K562 (cell line): ENCODE measurements around the gene CD68. TPM values are rescaled to one million over a fixed set of nuclear protein-coding genes. Genes with fewer than 3 reads are reported as not detected.

Experiments
- ATAC-seq: fragments of 200-7000 bp; cut with Tn5 transposase; 3 replicates; pipeline ENCODE4 v1.9.1; 2020; ENCODE audit warnings: moderate library complexity
- BruUV-seq: library from RNA; stranded (reverse); fragments of 400-500 nt; replicated peaks from 2 replicates; lab custom pipeline; 2021; lab: Mats Ljungman, UMichigan
- CTCF ChIA-PET: fragments of 300-600 bp; formaldehyde crosslinking; extraction: SDS; loops from one replicate; lab custom pipeline; 2021; ENCODE audit warnings: low intra/inter-chr PET ratio; lab: Yijun Ruan, JAX
- POLR2A ChIA-PET: fragments of 300-600, 350-650 bp; sonication (Branson Sonifier 250); formaldehyde crosslinking; extraction: SDS; loops from one replicate; lab custom pipeline; 2021; ENCODE audit warnings: antibody characterized with exemption, inconsistent platforms; lab: Yijun Ruan, JAX
- DNase-seq, 4 experiments: peaks; one replicate each; pipeline versions ENCODE4 v3.0.0 to v3.0.0-alpha.2; 2011 to 2018; ENCODE audit warnings: low spot score in 3 of 4, mixed read lengths in 3 of 4; ENCODE audit errors: extremely low read depth in 1 of 4
- FAIRE-seq: peaks from 2 replicates; lab custom pipeline; 2011; peaks lifted over from hg19 to GRCh38; lab: Jason Lieb, UNC
- H2AFZ ChIP-seq: 2 replicates; pipeline ENCODE4 v1.6.0; 2011; ENCODE audit warnings: low read depth, low read length, control low read depth, inconsistent platforms
- H3K27ac ChIP-seq: fragments of 200-600 bp; 3 replicates; pipeline ENCODE4 v1.8.0; 2011; ENCODE audit warnings: low read depth, mild to moderate bottlenecking, control low read depth, inconsistent platforms, low read length, moderate library complexity, mixed read lengths; ENCODE audit errors: extremely low read depth
- H3K27me3 ChIP-seq, 2 experiments: fragments of 300-600 bp in 1 of 2; 2 replicates in 1 of 2; 3 replicates in 1 of 2; pipeline versions ENCODE4 v1.6.0 to v1.8.0; 2011; ENCODE audit warnings: inconsistent platforms in 2 of 2, low read length in 2 of 2, mild to moderate bottlenecking in 1 of 2, mixed read lengths in 1 of 2, moderate library complexity in 1 of 2; ENCODE audit not compliant: control insufficient read depth in 2 of 2, insufficient read depth in 2 of 2
- H3K36me3 ChIP-seq: fragments of 300-600 bp; 3 replicates; pipeline ENCODE4 v1.8.0; 2011; ENCODE audit warnings: mild to moderate bottlenecking, low read length, inconsistent platforms; ENCODE audit not compliant: control insufficient read depth, insufficient read depth
- H3K4me1 ChIP-seq, 2 experiments: fragments of 200-600 bp in 1 of 2; replicated peaks in 1 of 2; 2 replicates in 1 of 2; 3 replicates in 1 of 2; pipeline versions ENCODE4 v1.5.1 to v1.8.0; 2011; ENCODE audit warnings: inconsistent platforms in 2 of 2, low read length in 2 of 2, mild to moderate bottlenecking in 1 of 2, mixed read lengths in 1 of 2, moderate library complexity in 1 of 2; ENCODE audit not compliant: control insufficient read depth in 2 of 2, insufficient read depth in 2 of 2
- H3K4me2 ChIP-seq: 2 replicates; pipeline ENCODE4 v1.6.1; 2011; ENCODE audit warnings: low read length, control low read depth, inconsistent platforms, mixed read lengths; ENCODE audit not compliant: insufficient read depth
- H3K4me3 ChIP-seq: fragments of 200-600 bp; sonication (generic), shearing (Covaris generic); 2 replicates; pipeline ENCODE4 v1.5.1; 2016; ENCODE audit warnings: control low read depth, inconsistent platforms
- H3K79me2 ChIP-seq: fragments of 200-600 bp; 3 replicates; pipeline ENCODE4 v1.8.0; 2011; ENCODE audit warnings: low read length, inconsistent platforms; ENCODE audit not compliant: control insufficient read depth, insufficient read depth
- H3K9ac ChIP-seq, 2 experiments: 2 replicates each; pipeline versions ENCODE4 v1.6.0 to v1.6.1; 2011; ENCODE audit warnings: low read depth in 2 of 2, low read length in 2 of 2, control low read depth in 1 of 2, inconsistent platforms in 1 of 2, mild to moderate bottlenecking in 1 of 2, mixed read lengths in 1 of 2; ENCODE audit not compliant: insufficient read depth in 1 of 2
- H3K9me1 ChIP-seq: one replicate; pipeline ENCODE4 v1.6.0; 2011; ENCODE audit warnings: inconsistent platforms, mild to moderate bottlenecking, low read length, moderate library complexity; ENCODE audit not compliant: control insufficient read depth, insufficient read depth
- H3K9me3 ChIP-seq: replicated peaks from 2 replicates; pipeline ENCODE4 v1.5.1; 2011; ENCODE audit warnings: low read depth, low read length, inconsistent platforms; ENCODE audit not compliant: control insufficient read depth, insufficient read depth
- H4K20me1 ChIP-seq: replicated peaks from 2 replicates; pipeline ENCODE4 v1.6.1; 2011; ENCODE audit warnings: low read length, inconsistent platforms, mixed read lengths; ENCODE audit not compliant: control insufficient read depth, insufficient read depth
- CBX5 ChIP-seq: IDR thresholded peaks from 2 replicates; pipeline ENCODE4 v1.6.1; 2014; ENCODE audit warnings: low read depth, borderline replicate concordance
- CSDE1 ChIP-seq, 2 experiments: fragments of 450-650 bp; IDR thresholded peaks; 2 replicates each; pipeline ENCODE4 v1.6.1; 2016; ENCODE audit warnings: mild to moderate bottlenecking in 1 of 2
- NR2C1 ChIP-seq, 2 experiments: fragments of 450-650 bp; IDR thresholded peaks; 2 replicates each; pipeline ENCODE4 v1.6.1; 2017; ENCODE audit warnings: mild to moderate bottlenecking in 2 of 2, antibody characterized with exemption in 1 of 2, inconsistent platforms in 1 of 2, missing compliant biosample characterization in 1 of 2, missing genetic modification characterization in 1 of 2
- PRMT5 ChIP-seq: sonication (generic); formaldehyde crosslinking; IDR thresholded peaks from 2 replicates; pipeline ENCODE4 v1.5.0; 2020; ENCODE audit warnings: missing genetic modification reagents
- PTRF ChIP-seq: fragments of 450-650 bp; IDR thresholded peaks from 2 replicates; pipeline ENCODE4 v1.6.1; 2016; ENCODE audit warnings: mild to moderate bottlenecking, missing genetic modification characterization, missing compliant biosample characterization
- WGBS: fragments of 100-300 bp; shearing (Covaris generic); methylation state at CpG from one replicate; pipeline ENCODE4 v1.1.6; 2016; ENCODE audit warnings: low coverage, mixed read lengths; ENCODE audit not compliant: insufficient coverage; ENCODE audit errors: missing lambda C conversion rate; 5-methylcytosine and 5-hydroxymethylcytosine counted together
- in situ Hi-C: fragments of 300-500 bp; cut with MboI; formaldehyde crosslinking; loops from 4 replicates; pipeline ENCODE4 v1.15.0; 2018; ENCODE audit warnings: inconsistent platforms, mixed read lengths
- intact Hi-C: fragments of 100-400 bp; cut with micrococcal nuclease; formaldehyde crosslinking; loops from 2 replicates; pipeline ENCODE4 v1.14.2; 2022
- polyA plus RNA-seq, 8 experiments: library from polyadenylated mRNA; depleted of rRNA in 4 of 8; stranded (reverse) in 5 of 8; unstranded in 3 of 8; fragments of >200 nt; fragmentation: Nextera tagmentation in 2 of 8; fragmentation: Illumina TruSeq in 1 of 8; extraction: Ambion mirVana in 2 of 8; extraction: Trizol in 1 of 8; gene quantifications; 2 replicates each; pipeline versions ENCODE4 v1.2.1 to v1.2.3, GENCODE V29; 2011 to 2014; ENCODE audit warnings: inconsistent platforms in 1 of 8, missing spikeins in 1 of 8
- total RNA-seq, 7 experiments: library from RNA; depleted of rRNA in 6 of 7; stranded (reverse); fragments of >200 nt in 6 of 7; fragmentation: Illumina TruSeq in 2 of 7; extraction: Trizol in 2 of 7; gene quantifications; 2 replicates each; pipeline versions ENCODE4 v1.2.1 to v1.2.3, GENCODE V29; 2011 to 2021; ENCODE audit warnings: low replicate concordance in 1 of 7
- TF ChIP-seq, protein P1 (sequence below): fragments of 250-450 bp; sonication (Bioruptor Pico); IDR thresholded peaks from 2 replicates; pipeline ENCODE4 v1.4.0; 2020
- TF ChIP-seq, protein P2 (sequence below): fragments of 450-650 bp; conservative IDR thresholded peaks from 2 replicates; pipeline ENCODE4 v1.6.1; 2016; ENCODE audit warnings: missing genetic modification characterization, low read depth, mild to moderate bottlenecking, control low read depth, missing compliant biosample characterization
- TF ChIP-seq, protein P3 (sequence below): fragments of 250-450 bp; sonication (Bioruptor Pico); IDR thresholded peaks from 2 replicates; pipeline ENCODE4 v1.5.0; 2021; ENCODE audit warnings: mild to moderate bottlenecking, moderate library complexity

Gene CD68
- total and polyA plus RNA-seq, 9 of the 15 experiments (the other 6 are each of a cell fraction or from before 2014, with no cell fraction given), result 28.2 to 89.8 (median 37.7) TPM

DNA sequence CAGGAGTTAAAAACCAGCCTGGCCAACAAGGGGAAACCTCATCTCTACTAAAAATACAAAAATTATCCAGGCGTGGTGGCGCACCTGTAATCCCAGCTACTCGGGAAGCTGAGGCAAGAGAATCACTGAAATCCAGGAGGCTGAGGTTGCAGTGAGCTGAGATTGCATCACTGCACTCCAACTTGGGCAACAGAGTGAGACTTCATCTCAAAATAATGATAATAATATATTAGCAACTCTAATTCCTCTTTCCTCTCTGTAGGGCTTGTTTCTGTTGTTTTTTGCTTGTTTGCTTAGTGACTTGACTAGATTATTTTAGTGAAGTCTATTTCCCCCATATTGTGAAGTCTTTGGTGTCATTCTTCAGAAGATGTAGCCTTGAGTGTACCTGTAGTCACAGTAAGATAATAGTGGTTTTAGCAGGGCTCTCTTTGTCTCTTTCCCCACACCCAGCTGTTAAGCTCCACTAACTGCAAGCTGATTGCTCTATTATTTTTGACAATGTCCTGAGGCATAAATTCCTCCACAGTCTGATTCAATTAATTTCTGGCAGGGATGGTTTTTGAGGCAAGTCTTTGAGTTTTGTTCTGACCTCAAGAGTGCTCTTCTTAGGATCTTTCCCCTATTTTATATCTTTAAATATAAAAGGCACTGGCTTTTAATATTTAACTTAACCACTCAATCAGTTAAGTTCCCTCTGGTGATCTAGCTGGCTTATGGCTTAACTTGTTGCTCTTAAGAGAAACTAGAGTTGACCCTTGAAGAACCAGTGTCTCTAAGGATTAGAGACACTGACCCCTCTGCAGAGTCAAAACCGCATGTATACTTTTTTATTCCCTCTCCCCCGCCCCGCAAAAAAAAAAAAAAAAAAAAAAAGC lies 49.2 kb upstream of the CD68 start (continued):
- TF ChIP-seq, protein P1, sequence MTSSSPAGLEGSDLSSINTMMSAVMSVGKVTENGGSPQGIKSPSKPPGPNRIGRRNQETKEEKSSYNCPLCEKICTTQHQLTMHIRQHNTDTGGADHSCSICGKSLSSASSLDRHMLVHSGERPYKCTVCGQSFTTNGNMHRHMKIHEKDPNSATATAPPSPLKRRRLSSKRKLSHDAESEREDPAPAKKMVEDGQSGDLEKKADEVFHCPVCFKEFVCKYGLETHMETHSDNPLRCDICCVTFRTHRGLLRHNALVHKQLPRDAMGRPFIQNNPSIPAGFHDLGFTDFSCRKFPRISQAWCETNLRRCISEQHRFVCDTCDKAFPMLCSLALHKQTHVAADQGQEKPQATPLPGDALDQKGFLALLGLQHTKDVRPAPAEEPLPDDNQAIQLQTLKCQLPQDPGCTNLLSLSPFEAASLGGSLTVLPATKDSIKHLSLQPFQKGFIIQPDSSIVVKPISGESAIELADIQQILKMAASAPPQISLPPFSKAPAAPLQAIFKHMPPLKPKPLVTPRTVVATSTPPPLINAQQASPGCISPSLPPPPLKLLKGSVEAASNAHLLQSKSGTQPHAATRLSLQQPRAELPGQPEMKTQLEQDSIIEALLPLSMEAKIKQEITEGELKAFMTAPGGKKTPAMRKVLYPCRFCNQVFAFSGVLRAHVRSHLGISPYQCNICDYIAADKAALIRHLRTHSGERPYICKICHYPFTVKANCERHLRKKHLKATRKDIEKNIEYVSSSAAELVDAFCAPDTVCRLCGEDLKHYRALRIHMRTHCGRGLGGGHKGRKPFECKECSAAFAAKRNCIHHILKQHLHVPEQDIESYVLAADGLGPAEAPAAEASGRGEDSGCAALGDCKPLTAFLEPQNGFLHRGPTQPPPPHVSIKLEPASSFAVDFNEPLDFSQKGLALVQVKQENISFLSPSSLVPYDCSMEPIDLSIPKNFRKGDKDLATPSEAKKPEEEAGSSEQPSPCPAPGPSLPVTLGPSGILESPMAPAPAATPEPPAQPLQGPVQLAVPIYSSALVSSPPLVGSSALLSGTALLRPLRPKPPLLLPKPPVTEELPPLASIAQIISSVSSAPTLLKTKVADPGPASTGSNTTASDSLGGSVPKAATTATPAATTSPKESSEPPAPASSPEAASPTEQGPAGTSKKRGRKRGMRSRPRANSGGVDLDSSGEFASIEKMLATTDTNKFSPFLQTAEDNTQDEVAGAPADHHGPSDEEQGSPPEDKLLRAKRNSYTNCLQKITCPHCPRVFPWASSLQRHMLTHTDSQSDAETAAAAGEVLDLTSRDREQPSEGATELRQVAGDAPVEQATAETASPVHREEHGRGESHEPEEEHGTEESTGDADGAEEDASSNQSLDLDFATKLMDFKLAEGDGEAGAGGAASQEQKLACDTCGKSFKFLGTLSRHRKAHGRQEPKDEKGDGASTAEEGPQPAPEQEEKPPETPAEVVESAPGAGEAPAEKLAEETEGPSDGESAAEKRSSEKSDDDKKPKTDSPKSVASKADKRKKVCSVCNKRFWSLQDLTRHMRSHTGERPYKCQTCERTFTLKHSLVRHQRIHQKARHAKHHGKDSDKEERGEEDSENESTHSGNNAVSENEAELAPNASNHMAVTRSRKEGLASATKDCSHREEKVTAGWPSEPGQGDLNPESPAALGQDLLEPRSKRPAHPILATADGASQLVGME (CRISPR knock-in tag), result no peak
- no peak for TF ChIP-seq CSDE1 (IDR thresholded peaks at IDR 0.05)

DNA sequence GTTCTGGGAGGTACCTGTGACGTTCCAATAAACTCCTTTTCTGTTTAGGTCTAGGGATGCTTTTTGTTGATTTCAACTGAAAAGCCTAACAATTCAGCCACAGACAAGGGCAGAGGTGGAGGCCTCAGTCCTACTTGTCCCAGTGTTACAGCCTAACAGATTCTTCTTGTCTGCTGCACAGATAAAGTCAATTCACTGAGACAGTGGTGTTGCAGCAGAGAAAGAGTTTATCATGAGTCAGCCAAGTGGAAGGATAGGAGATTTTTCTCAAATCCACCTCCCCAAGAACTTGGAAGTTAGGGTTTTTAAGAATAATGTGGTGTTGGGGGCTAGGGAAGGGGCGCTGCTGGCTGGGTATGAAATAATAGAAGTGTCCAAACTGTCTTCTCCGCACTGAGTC lies 41.4 kb upstream of the CD68 start:
- Histone ChIP-seq H4K20me1 (no peaks in the 10 kb centered on the region), H3K27ac (no peak overlapping the region), H2AFZ (no peak overlapping the region), H3K9me1 (no peaks in the 10 kb centered on the region), H3K36me3 (no peaks in the 10 kb centered on the region), H3K79me2 (no peaks in the 10 kb centered on the region), H3K9ac (no peak overlapping the region), H3K9me3 (no peaks in the 10 kb centered on the region; the same call in 1 of the 2 replicates), H3K4me3 (no peak overlapping the region), H3K4me1 (no peaks in the 10 kb centered on the region; a peak in 2 of 5 replicates), H3K27me3 (no peaks in the 10 kb centered on the region), H3K4me2 (no peak overlapping the region)
- intact Hi-C loops, result no loop called here
- FAIRE-seq (no peak), DNase-seq (no peak), ATAC-seq (no peak)
- ChIA-PET POLR2A (interaction anchor here (0.6 to 0.9 kb wide), 2 partner anchors 19 to 319 kb away, joined by 3 read pairs; no protein-coding TSS in a partner anchor), CTCF (no interaction called here)
- WGBS, result 27% methylated on average over 3 of the region's 3 CpGs
- in situ Hi-C loops, result no loop called here
- no TSS peak for BruUV-seq
- TF ChIP-seq, protein P2, sequence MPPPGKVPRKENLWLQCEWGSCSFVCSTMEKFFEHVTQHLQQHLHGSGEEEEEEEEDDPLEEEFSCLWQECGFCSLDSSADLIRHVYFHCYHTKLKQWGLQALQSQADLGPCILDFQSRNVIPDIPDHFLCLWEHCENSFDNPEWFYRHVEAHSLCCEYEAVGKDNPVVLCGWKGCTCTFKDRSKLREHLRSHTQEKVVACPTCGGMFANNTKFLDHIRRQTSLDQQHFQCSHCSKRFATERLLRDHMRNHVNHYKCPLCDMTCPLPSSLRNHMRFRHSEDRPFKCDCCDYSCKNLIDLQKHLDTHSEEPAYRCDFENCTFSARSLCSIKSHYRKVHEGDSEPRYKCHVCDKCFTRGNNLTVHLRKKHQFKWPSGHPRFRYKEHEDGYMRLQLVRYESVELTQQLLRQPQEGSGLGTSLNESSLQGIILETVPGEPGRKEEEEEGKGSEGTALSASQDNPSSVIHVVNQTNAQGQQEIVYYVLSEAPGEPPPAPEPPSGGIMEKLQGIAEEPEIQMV, result no peak
- TF ChIP-seq PRMT5 (no peak), PTRF (no peak), CBX5 (peak; percentile 91), NR2C1 (IDR thresholded peaks at IDR 0.05) (no peak), NR2C1 (tag; IDR thresholded peaks at IDR 0.05) (no peak)
- TF ChIP-seq, protein P3, sequence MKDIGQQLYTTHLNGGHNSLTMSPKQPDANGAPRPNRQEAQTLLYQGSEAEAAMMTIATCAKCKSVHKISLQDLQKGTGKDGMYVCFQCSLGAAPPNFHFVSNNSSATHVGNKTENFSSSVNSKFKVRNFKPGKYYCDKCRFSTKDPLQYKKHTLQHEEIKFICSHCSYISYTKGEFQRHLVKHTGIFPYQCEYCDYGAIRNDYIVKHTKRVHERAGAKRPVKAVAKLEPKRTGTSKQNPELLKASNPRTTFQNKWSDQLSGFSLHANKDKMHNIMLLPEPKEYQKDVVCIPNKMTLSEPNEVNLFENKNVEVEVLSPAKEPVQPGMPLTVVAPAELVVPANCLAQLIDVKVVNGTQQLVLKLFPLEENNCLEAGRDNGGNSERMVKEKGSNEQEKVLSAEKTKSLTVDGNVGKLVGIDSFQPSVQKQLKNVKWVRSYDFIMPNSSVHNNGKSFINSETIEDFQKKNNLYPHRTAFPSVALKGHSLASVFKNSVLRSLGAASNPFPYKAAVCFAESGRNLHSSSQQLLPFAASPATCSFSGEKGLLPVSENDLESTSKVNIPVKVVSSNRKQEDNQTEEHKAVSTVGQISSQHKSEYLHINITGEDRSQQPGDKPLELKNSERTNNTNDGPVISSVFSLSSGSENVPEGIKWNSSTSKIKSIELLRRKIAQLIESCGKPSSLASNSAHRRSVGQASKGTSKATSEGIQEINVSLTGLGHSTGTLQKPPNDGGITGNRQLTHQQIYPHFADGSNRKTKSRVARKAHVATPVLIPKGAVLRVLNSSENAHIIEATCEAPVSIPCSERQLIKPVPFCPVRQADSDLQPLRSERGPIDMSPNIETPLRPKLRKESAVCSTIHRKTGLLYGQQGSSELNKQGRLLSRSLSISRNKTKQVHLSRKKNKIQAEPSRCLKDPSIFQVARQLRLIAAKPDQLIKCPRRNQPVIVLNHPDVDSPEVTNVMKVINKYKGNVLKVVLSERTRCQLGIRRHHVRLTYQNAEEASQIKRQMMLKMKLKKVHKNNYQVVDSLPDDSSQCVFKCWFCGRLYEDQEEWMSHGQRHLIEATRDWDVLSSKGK, result no peak
